Activated CD4-positive, alpha-beta T cell treated with anti-CD3 and anti-CD28 coated beads, Interleukin-2, amount 10 ng/mL, durations not matched to agents 24 days and 14 days (primary cell): ENCODE measurements around the gene SMIM29. TPM values are rescaled to one million over a fixed set of nuclear protein-coding genes. Genes with fewer than 3 reads are reported as not detected.

Experiments
- DNase-seq: peaks from one replicate; pipeline ENCODE4 v3.0.0; 2022
- H3K27ac Mint-ChIP-seq: one replicate; pipeline ENCODE4 v1.8.0; 2022; ENCODE audit warnings: mild to moderate bottlenecking, mixed read lengths
- H3K27me3 Mint-ChIP-seq: one replicate; pipeline ENCODE4 v1.8.0; 2022; ENCODE audit warnings: mixed read lengths
- H3K36me3 Mint-ChIP-seq: one replicate; pipeline ENCODE4 v1.8.0; 2022; ENCODE audit warnings: low read depth, mild to moderate bottlenecking, mixed read lengths
- H3K4me1 Mint-ChIP-seq: one replicate; pipeline ENCODE4 v1.8.0; 2021; ENCODE audit warnings: mixed read lengths
- H3K4me3 Mint-ChIP-seq: one replicate; pipeline ENCODE4 v1.8.0; 2022; ENCODE audit warnings: mild to moderate bottlenecking, moderate library complexity, mixed read lengths
- H3K9me3 Mint-ChIP-seq: one replicate; pipeline ENCODE4 v1.8.0; 2021; ENCODE audit warnings: mixed read lengths
- intact Hi-C: fragments of 100-400 bp; cut with micrococcal nuclease; formaldehyde crosslinking; loops from one replicate; pipeline ENCODE4 v1.15.1; 2023
- total RNA-seq: library from RNA; stranded (reverse); gene quantifications from 2 replicates; pipeline ENCODE4 v1.2.3, GENCODE V29; 2022

SMIM29 gene
- total RNA-seq, 1 donor from 2014 or later = 13.5 TPM

DNA sequence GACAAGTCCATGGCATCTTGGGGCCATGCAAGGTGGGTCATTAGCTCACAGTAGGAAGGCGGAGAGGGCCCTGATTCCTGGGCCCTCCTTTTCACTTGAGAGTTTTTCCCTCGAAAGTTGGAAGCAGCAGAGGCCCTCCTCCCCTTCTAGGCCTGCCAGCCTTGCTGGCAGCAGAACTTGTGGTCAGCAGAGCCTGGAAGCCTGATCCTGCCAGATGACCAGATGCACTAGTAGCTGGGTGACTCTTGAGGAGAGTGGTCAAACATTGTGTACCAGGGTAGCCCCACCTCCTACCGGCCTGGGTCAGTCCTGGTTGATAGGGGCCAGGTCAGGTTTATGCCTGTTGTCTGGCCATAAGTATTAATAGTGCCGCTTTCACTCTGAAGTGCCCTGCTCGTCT lies 15.9 kb downstream of the SMIM29 start:
- H3K27me3 Mint-ChIP-seq = no peaks in the 10 kb centered on the region
- peaks cover 1% of the 10 kb centered on the region for H3K36me3 Mint-ChIP-seq
- H3K9me3 Mint-ChIP-seq = no peaks in the 10 kb centered on the region
- peaks cover 19% of the 10 kb centered on the region for H3K4me1 Mint-ChIP-seq
- no peak overlapping the region for H3K4me3 Mint-ChIP-seq
- intact Hi-C loops = loop anchor here (10.0 kb wide), 1 partner anchor 448 kb away; the partner anchor contains the start of gene LEMD2
- DNase-seq = no peak
- H3K27ac Mint-ChIP-seq = no peak overlapping the region

DNA sequence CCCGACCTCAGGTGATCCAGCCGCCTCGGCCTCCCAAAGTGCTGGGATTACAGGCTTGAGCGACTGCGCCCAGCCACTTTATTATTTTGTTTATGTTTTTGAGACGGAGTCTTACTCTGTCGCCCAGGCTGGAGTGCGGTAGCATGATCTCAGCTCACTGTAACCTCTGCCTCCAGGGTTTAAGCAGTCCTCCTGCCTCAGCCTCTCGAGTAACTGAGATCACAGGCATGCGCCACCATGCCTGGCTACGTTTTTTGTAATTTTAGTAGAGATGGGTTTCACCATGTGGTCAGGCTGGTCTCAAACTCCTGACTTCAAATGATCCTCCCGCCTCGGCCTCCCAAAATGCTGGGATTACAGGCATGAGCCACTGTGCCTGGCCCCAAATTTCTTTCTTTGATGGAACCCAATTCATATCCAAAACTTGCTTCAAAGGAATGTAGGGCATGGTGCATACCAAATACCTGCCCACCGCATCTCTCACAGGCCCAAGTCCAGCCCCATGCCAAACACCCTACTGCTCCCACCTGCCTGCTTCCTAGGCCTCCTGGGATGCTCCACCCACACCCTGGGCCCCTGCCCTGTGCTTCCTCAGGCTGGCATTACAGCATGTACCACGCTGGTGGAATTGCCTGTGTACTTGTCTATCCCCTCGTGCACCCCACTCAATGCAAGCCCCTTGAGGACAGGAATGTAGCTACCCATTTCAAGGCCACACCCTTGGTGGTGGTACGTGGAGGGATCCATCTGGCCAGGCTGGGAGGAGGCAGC lies 17.1 kb downstream of the SMIM29 start:
- Mint-ChIP-seq H3K27ac (no peak overlapping the region), H3K9me3 (no peaks in the 10 kb centered on the region), H3K4me3 (no peak overlapping the region), H3K36me3 (peaks cover 1% of the 10 kb centered on the region), H3K4me1 (peaks cover 28% of the 10 kb centered on the region), H3K27me3 (no peaks in the 10 kb centered on the region)
- DNase-seq = no peak
- intact Hi-C loops = loop anchor here (10.0 kb wide), 1 partner anchor 447 kb away; the partner anchor contains the start of gene LEMD2

DNA sequence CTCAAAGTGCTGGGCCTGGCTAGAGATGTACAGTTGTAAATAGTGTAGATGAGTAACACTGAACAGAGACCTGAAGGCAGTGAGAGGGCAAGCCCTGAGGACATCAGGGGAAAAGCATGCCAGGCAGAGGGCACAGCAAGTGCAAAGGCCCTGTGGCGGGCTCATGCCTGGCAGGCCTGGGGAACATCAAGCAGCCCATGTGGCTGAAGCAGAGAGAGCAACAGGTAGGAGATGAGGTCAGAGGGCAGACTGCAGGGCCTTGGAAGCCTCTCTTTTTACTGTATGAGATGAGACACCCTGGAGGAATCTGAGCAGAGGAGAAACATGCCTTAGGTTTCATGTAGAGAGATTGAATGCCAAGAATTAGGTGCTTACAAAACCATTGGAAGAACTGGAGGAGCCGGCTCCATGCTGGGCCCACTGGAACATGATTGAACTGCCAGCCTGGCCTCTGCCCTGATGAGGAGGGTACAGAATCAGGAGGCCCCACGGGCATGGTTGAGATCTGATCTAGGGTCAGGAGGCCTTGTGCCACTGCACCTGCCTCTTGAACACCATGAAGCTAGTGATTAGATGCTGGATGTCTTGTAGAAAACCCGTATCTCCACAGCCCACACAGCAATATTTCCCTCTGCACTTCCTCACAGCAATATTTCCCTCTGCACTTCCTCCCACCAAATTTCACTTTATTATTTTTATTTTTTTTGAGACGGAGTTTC lies 18.0 kb downstream of the SMIM29 start:
- H3K36me3 Mint-ChIP-seq = no peaks in the 10 kb centered on the region
- H3K4me3 Mint-ChIP-seq = no peak overlapping the region
- peak overlapping the region; percentile 44 for H3K27ac Mint-ChIP-seq
- intact Hi-C loops = loop anchor here (10.0 kb wide), 1 partner anchor 446 kb away; the partner anchor contains the start of gene LEMD2
- DNase-seq = no peak
- no peaks in the 10 kb centered on the region for H3K9me3 Mint-ChIP-seq
- no peaks in the 10 kb centered on the region for H3K27me3 Mint-ChIP-seq
- H3K4me1 Mint-ChIP-seq = peaks cover 25% of the 10 kb centered on the region

DNA sequence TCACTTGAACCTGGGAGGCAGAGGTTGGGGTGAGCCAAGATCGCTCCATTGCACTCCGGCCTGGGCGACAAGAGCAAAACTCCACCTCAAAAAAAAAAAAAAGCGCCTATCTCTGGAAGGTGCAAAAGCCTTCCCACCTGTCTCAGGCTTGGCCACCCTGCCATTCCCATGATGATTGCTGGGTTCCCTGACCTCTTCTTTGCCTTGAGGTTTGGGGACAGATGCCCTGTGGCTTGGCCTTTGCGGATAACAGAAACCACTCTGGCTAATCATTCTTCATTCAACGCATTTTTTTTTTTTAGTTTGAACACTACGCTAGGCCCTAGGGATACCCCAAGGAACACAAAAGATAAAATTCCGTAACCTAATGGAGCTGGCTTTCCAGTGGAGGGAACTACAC lies 18.9 kb downstream of the SMIM29 start:
- Mint-ChIP-seq H3K36me3 (no peaks in the 10 kb centered on the region), H3K4me1 (peaks cover 25% of the 10 kb centered on the region), H3K4me3 (no peak overlapping the region), H3K9me3 (no peaks in the 10 kb centered on the region), H3K27me3 (no peaks in the 10 kb centered on the region), H3K27ac (no peak overlapping the region)
- intact Hi-C loops = loop anchor here (10.0 kb wide), 1 partner anchor 445 kb away; the partner anchor contains the start of gene LEMD2
- no peak for DNase-seq

DNA sequence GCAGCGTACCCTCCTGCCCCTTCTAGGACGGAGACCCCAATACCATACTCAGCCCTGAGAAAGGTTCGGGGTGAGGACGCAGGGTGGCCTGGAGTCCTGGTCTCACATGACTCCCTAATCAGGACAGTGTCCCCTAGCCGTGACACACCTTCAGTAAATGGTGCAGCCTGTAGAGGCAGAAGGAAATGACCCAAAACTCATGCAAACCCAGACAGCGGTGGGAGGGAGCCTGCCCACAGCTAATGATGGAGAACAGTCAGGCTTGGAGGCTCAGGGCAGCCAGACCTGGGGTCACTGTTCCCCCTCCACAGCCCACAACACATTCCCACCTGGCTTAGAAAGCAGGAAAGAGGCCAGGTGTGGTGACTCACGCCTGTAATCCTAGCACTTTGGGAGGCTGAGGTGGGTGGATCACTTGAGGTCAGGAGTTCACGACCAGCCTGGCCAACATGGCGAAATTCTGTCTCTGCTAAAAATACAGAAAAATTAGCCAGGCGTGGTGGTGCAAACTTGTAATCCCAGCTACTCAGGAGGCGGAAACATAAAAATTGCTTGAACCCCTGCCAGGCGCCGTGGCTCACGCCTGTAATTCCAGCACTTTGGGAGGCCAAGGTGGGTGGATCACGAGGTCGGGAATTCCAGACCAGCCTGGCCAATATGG lies 20.9 kb downstream of the SMIM29 start:
- no peaks in the 10 kb centered on the region for H3K9me3 Mint-ChIP-seq
- no peaks in the 10 kb centered on the region for H3K36me3 Mint-ChIP-seq
- DNase-seq = no peak
- H3K4me1 Mint-ChIP-seq = peaks cover 29% of the 10 kb centered on the region
- H3K4me3 Mint-ChIP-seq = no peak overlapping the region
- H3K27me3 Mint-ChIP-seq = no peaks in the 10 kb centered on the region
- H3K27ac Mint-ChIP-seq = no peak overlapping the region
- intact Hi-C loops = no loop called here

DNA sequence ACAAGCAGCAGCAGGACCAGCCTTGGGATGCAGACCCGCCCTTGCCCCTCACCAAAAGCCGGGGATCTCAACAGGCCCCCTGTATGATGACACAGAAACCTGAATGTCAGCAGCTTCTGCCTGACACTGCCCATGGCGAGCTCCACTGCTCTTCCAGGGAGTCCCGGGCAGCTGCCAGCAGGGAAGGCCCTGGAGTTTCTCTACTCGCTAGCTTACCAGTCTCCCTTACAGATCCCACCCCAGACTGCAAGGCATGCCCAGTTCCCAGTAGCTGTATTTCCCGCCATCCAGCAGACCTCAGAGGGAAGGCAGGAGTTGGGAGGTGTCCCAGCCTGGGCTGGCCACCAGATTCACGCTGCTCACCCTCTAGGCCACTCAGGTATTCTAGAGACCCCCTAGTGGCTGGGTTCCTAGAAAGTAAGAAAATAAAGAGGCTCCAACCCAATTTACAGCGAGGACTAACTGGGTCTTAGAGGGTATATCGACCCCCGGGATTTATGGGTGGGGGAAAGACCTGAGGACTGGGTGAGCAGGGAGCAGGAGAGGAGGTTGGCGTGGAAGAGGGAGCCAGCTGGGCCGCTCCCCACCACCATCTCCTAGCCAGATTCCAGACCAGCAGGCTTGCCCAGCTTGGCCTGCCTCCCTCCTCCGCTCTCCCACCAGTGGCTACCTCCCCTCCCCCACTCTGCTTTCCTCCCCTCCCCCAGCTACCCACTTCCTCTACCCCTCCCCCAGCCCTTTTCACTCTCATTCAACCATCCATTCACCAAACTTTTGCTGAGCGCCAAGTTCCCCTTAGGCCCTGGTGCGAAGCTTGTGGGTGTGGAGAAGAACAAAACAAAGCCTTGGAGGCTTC lies 21.8 kb downstream of the SMIM29 start:
- no peaks in the 10 kb centered on the region for H3K9me3 Mint-ChIP-seq
- H3K27ac Mint-ChIP-seq = peak overlapping the region; percentile 65
- no peaks in the 10 kb centered on the region for H3K27me3 Mint-ChIP-seq
- H3K4me1 Mint-ChIP-seq = peaks cover 31% of the 10 kb centered on the region
- peak overlapping the region; percentile 10 for H3K4me3 Mint-ChIP-seq
- intact Hi-C loops = no loop called here
- no peak for DNase-seq
- no peaks in the 10 kb centered on the region for H3K36me3 Mint-ChIP-seq

DNA sequence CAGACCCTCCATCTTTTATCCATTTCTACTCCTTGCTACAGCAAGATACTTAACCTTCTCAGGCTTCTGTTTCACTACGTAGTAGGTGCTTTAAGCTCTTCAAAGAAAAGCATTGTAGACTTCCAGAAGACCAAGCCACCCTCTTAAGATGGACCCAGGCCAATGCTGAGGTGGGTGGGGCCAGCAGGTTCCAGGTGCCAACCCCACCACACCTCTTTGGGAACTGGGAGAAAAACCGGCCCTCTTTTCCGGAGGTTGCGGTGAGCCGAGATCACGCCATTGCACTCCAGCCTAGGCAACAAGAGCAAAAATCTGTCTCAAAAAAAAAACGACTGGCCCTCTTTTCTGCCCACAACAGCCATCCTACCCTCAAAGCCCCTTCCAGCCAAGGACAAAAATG lies 22.7 kb downstream of the SMIM29 start:
- intact Hi-C loops = no loop called here
- Mint-ChIP-seq H3K27me3 (no peaks in the 10 kb centered on the region), H3K4me1 (peaks cover 31% of the 10 kb centered on the region), H3K36me3 (no peaks in the 10 kb centered on the region), H3K27ac (peak overlapping the region; percentile 25), H3K9me3 (no peaks in the 10 kb centered on the region), H3K4me3 (no peak overlapping the region)
- no peak for DNase-seq

DNA sequence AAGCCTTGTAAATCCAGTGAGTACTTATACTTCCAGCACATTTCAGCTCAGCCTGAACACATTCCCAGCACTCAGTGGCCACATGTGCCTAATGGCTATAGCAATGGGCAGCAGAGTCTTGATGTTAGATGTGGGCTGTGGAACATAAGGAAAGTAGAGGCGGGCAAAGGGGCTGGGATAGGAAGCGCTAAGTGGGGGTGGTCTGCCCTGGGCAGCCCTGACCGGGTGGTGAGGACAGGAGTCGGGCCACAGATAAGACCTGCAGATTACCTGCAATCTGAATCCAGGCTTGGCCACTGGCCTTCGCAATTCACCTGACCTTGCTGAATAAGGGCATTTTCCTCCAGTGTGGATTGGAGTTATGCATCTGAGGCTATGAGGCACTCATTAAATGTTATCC lies 23.3 kb downstream of the SMIM29 start:
- H3K27me3 Mint-ChIP-seq = no peaks in the 10 kb centered on the region
- H3K9me3 Mint-ChIP-seq = no peaks in the 10 kb centered on the region
- peak; percentile 54 for DNase-seq
- H3K4me3 Mint-ChIP-seq = no peak overlapping the region
- no peaks in the 10 kb centered on the region for H3K36me3 Mint-ChIP-seq
- intact Hi-C loops = no loop called here
- H3K27ac Mint-ChIP-seq = no peak overlapping the region
- peaks cover 28% of the 10 kb centered on the region for H3K4me1 Mint-ChIP-seq

DNA sequence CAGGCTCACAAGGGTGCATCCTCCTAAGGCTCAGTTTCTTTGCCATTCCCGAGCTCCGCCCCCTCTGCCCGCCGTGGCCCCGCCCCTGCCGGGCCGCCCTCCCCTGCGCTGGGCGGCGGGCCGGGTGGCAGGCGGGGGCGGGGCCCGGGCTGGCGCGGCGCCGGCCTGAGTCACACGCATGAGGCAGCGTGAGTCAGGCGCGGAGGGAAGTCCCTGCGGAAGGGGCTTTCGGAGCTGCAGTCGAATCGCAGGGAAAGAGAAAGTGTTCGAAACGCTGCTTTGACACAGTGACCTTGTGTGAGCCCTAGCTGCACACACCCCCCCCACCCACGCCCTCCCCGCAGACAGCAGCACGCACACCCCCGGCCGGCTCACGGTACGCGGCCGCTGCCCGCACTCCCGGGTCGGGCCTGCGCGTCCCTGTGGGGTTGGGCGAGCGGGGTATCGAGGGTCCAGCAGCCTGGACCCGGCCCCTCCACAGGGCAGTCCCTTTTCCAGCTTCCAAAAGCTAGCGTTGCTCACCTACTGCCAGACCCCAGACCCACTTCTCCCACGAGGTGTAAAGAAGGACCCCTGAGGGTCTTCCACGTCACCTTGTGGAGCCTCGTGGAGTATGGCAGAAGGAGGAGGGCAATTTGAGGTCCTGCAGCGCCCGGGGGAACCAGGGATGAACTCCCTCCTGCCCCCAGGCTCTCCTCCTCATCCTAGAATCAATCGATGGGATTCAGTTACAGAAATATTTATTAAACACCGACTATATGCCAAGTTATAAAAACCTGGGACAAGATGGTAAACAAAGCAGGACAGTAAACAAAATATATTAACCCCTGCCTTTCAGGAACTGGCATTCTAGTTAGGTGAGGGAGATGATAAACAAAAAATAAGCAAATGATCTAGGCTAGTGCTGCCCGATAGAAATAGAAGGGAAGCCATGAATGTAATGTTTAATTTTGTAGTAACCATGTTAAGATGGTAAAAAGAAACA lies 24.6 kb downstream of the SMIM29 start:
- Mint-ChIP-seq H3K27me3 (peaks cover 3% of the 10 kb centered on the region), H3K9me3 (no peaks in the 10 kb centered on the region), H3K27ac (peak overlapping the region; percentile 77), H3K4me3 (peak overlapping the region; percentile 67), H3K36me3 (no peaks in the 10 kb centered on the region), H3K4me1 (peaks cover 25% of the 10 kb centered on the region)
- intact Hi-C loops = loop anchor here (1.0 kb wide), 1 partner anchor 12 kb away; the partner anchor contains the start of gene HMGA1
- DNase-seq = peak; percentile 98

DNA sequence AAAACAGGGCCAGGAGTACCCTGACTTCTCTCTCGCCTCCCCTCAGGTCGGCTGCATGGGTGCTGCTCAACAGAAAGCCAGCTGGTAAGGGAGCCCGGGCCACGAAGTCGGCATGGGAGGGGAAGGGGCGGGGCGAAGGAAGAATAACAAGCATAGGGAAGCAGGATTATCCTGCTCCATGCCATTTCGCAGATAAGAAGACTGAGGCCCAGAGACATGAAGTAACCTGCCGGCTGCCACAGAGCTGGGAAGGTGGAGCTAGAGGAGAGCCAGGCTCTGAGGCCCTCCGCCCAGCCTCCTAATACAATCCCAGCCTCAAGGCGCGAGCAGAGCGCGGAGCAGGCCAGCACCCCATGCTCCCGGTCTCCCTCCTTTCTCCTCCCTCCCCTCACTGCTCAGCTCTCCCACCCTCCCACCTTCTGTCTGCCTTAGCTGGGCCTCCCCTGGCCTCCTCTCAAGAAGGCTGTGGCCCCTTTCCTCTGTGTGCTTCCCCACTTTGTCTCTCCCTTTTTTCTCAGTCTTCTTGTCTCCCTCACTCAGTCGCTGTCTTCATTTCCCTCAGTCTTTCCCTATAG lies 25.3 kb downstream of the SMIM29 start:
- peak; percentile 60 for DNase-seq
- Mint-ChIP-seq H3K36me3 (no peaks in the 10 kb centered on the region), H3K27ac (peak overlapping the region; percentile 77), H3K27me3 (peaks cover 5% of the 10 kb centered on the region), H3K9me3 (no peaks in the 10 kb centered on the region), H3K4me1 (peaks cover 28% of the 10 kb centered on the region), H3K4me3 (peak overlapping the region; percentile 67)
- intact Hi-C loops = no loop called here

DNA sequence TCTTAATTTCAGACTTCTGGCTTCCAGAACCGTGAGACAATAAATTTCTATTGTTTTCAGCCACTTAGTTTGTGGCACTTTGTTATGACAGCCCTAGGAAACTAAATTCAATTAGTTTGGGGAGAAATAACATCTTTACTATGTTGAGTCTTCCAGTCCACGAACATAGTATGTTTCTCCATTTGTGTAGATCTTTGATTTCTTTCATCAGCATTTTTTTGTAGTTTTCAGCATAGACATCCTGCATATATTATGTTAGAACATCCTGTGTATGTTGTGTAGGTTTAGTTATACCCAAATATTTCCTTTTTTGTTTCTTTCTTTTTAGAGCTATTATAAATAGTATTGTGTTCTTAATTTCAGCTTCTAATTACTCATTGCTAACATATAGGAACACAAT lies 30.1 kb downstream of the SMIM29 start:
- no peaks in the 10 kb centered on the region for H3K9me3 Mint-ChIP-seq
- no peak for DNase-seq
- H3K27ac Mint-ChIP-seq = no peak overlapping the region
- no peak overlapping the region for H3K4me3 Mint-ChIP-seq
- H3K36me3 Mint-ChIP-seq = no peaks in the 10 kb centered on the region
- intact Hi-C loops = no loop called here
- peaks cover 16% of the 10 kb centered on the region for H3K4me1 Mint-ChIP-seq
- peaks cover 7% of the 10 kb centered on the region for H3K27me3 Mint-ChIP-seq

DNA sequence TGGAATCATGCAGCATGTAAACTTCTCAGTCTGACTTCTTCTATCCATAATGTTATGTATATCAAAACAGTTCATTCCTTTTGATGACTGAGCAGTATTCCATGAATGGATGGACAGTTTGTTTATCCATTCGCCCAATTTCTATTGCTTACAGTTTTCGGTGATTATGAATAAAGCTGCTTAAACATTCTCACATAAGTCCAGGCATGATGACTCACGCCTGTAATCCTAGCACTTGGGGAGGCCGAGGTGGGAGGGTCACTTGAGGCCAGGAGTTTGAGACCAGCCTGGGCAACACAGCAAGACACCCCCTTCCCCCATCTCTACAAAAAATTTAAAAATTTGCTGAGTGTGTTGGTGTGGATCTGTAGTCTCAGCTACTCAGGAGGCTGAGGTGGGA lies 35.0 kb downstream of the SMIM29 start:
- intact Hi-C loops = no loop called here
- Mint-ChIP-seq H3K9me3 (no peaks in the 10 kb centered on the region), H3K27ac (no peak overlapping the region), H3K27me3 (peaks cover 6% of the 10 kb centered on the region), H3K36me3 (no peaks in the 10 kb centered on the region), H3K4me1 (peaks cover 9% of the 10 kb centered on the region), H3K4me3 (no peak overlapping the region)
- DNase-seq = no peak
